Gastroesophageal sphincter (tissue), 4 donors: ENCODE results near the gene RNF152. TPM values are rescaled to one million over a fixed set of nuclear protein-coding genes. Genes with fewer than 3 reads are reported as not detected.

Source experiments
- ATAC-seq: fragments of 150-250 bp; one replicate; pipeline ENCODE4 v1.9.1; 2016; ENCODE audit warnings: mild to moderate bottlenecking, moderate library complexity
- H3K27ac ChIP-seq, 4 donors: fragments of 200-600 bp; sonication (generic) in 3 of 4; 1 replicate in 3 of 4; 2 replicates in 1 of 4; pipeline ENCODE4 v1.5.1; 2016 to 2019
- H3K27me3 ChIP-seq: fragments of 200-600 bp; sonication (generic); one replicate; pipeline ENCODE4 v1.5.1; 2019
- H3K36me3 ChIP-seq, 2 donors: fragments of 200-600 bp; sonication (generic); one replicate each; pipeline ENCODE4 v1.5.1; 2019; ENCODE audit warnings: control low read depth in 1 of 2
- H3K4me1 ChIP-seq, 3 donors: fragments of 200-600 bp; sonication (generic); 1 replicate in 2 of 3; 2 replicates in 1 of 3; pipeline ENCODE4 v1.5.1; 2016 to 2019; ENCODE audit warnings: control low read depth in 2 of 3
- H3K4me3 ChIP-seq, 2 donors: fragments of 200-600 bp; sonication (generic); one replicate each; pipeline ENCODE4 v1.5.1; 2019; ENCODE audit warnings: mild to moderate bottlenecking in 1 of 2, moderate library complexity in 1 of 2
- H3K9me3 ChIP-seq, 3 donors: fragments of 200-600 bp; sonication (generic); one replicate each; pipeline ENCODE4 v1.5.1; 2017 to 2019; ENCODE audit warnings: control low read depth in 2 of 3
- CTCF ChIP-seq, 4 experiments: fragments of 200-600 bp in 2 of 4; fragments of 450-650 bp in 2 of 4; sonication (generic) in 1 of 4; IDR thresholded peaks; one replicate each; pipeline ENCODE4 v1.5.1; 2017 to 2019; ENCODE audit warnings: antibody characterized with exemption in 4 of 4, mild to moderate bottlenecking in 2 of 4, moderate library complexity in 2 of 4
- EP300 ChIP-seq: sonication (generic); formaldehyde crosslinking; IDR thresholded peaks from one replicate; pipeline ENCODE4 v1.6.1; 2017; ENCODE audit warnings: antibody characterized with exemption, mild to moderate bottlenecking
- POLR2A ChIP-seq, 2 donors: fragments of 450-650 bp; IDR thresholded peaks; one replicate each; pipeline ENCODE4 v1.6.1; 2017; ENCODE audit warnings: antibody characterized with exemption in 2 of 2, mild to moderate bottlenecking in 2 of 2, moderate library complexity in 1 of 2
- POLR2AphosphoS5 ChIP-seq: sonication (generic); formaldehyde crosslinking; IDR thresholded peaks from one replicate; pipeline ENCODE4 v1.6.1; 2017; ENCODE audit warnings: antibody characterized with exemption
- WGBS, 2 donors: methylation state at CpG; one replicate each; pipeline ENCODE4 v1.1.5; 2018; ENCODE audit warnings: low coverage in 1 of 2; 5-methylcytosine and 5-hydroxymethylcytosine counted together
- total RNA-seq, 4 donors: library from RNA; depleted of rRNA; stranded (reverse); fragments of >200 nt; gene quantifications; one replicate each; pipeline ENCODE4 v1.1.0, GENCODE V29; 2016

The RNF152 gene
- total RNA-seq, 4 donors from 2014 or later = 9.0 to 11.2 (median 10.1) TPM

DNA sequence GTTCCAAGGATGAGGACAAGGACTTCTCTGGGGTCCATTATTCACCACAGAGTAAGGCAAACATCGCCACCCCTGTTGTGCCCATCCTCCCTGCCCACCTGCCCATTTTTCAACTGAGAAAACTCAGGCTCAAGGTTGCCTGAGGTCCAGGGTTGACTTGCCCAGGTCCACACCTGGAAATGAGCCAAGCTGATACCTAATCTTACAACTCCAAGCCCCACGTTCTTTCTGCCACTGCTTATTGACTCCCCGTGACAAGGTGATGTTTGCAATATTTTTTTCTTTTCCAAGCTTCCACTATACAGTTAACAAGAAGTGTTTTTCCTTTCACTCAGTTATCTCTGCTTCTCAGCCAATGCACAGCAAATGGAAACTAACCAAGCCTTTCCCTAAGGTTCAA, 39.0 kb downstream of the RNF152 start:
- Histone ChIP-seq H3K27ac (no peak overlapping the region), H3K4me3 (no peak overlapping the region), H3K36me3 (no peaks in the 10 kb centered on the region), H3K9me3 (no peaks in the 10 kb centered on the region), H3K27me3 (no peaks in the 10 kb centered on the region), H3K4me1 (peaks cover 0 to 14% (median 3%) of the 10 kb centered on the region in 3 donors)
- no peak for TF ChIP-seq POLR2AphosphoS5
- TF ChIP-seq POLR2A (IDR thresholded peaks at IDR 0.05) = no peak
- no peak for TF ChIP-seq CTCF (IDR thresholded peaks at IDR 0.05)
- no peak for TF ChIP-seq EP300
- no peak for ATAC-seq
- WGBS, 2 donors = 80 to 92% methylated on average over 2 to 3 of the region's 3 CpGs

- Histone ChIP-seq H3K27me3 (no peaks in the 10 kb centered on the region), H3K36me3 (no peaks in the 10 kb centered on the region), H3K4me1 (peaks cover 0 to 14% (median 3%) of the 10 kb centered on the region in 3 donors), H3K4me3 (no peak overlapping the region), H3K27ac (no peak overlapping the region), H3K9me3 (no peaks in the 10 kb centered on the region)
- no peak for ATAC-seq
- WGBS, 2 donors = 57 to 64% methylated on average over 1 of the region's 1 CpG
- no peak for TF ChIP-seq EP300
- TF ChIP-seq CTCF (IDR thresholded peaks at IDR 0.05) = no peak
- no peak for TF ChIP-seq POLR2A (IDR thresholded peaks at IDR 0.05)
- no peak for TF ChIP-seq POLR2AphosphoS5
Measured at GRCh38 chr18:61852496-61852895, 40.3 kb downstream of the RNF152 start.

DNA sequence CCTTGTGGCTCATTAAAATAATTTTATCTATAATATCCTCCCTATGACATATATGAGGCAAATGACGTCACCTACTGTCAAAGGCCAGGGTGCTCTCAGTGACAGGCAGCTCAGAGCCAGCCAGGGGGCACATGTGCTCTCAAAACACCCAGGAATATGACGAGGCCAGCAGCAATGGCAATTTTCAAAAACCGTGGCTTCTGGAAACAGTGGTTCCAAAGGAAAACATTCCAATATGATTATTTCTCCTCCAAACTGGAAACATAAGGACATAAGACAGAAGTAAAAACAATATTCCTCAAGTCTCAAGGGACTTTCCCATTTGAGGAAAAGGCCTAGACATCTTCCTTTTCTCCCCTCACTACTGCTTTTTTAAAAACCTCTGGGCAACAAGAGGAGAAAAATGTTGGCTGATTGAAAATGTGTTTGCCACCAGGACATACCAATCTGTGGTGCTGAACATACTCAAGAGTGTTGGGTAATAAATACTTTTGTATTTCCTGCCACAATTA, 40.8 kb downstream of the RNF152 start:
- 81 to 89% methylated on average over 2 to 3 of the region's 3 CpGs for WGBS, 2 donors
- Histone ChIP-seq H3K9me3 (no peaks in the 10 kb centered on the region), H3K27ac (no peak overlapping the region), H3K4me1 (peaks cover 0 to 14% (median 3%) of the 10 kb centered on the region in 3 donors), H3K4me3 (no peak overlapping the region), H3K27me3 (no peaks in the 10 kb centered on the region), H3K36me3 (no peaks in the 10 kb centered on the region)
- no peak for ATAC-seq
- TF ChIP-seq POLR2AphosphoS5 (no peak), POLR2A (IDR thresholded peaks at IDR 0.05) (no peak), CTCF (IDR thresholded peaks at IDR 0.05) (no peak), EP300 (no peak)

DNA sequence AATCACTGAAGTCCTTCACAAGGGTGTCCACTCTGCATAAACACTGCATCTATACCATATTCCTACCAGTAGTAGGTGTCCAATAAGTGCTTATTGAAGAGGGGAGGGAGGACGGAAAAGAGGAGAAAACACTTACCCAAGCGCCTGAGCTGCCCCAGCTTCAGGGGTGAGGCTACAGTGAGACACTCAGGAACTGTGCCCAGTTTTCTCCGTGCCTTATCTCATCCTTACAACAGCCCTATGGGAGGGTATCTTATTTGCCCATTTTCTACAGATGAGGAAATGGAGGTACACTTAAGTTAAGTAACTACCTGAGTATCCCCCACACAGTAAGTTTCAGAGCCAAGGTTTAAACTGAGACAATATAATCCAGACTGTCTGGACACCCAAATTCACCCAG, 41.5 kb downstream of the RNF152 start:
- Histone ChIP-seq H3K4me3 (no peak overlapping the region), H3K27ac (no peak overlapping the region), H3K4me1 (peaks cover 0 to 14% (median 3%) of the 10 kb centered on the region in 3 donors), H3K36me3 (no peaks in the 10 kb centered on the region), H3K9me3 (no peaks in the 10 kb centered on the region), H3K27me3 (no peaks in the 10 kb centered on the region)
- TF ChIP-seq POLR2A (IDR thresholded peaks at IDR 0.05) = no peak
- TF ChIP-seq EP300 = no peak
- no peak for TF ChIP-seq CTCF (IDR thresholded peaks at IDR 0.05)
- TF ChIP-seq POLR2AphosphoS5 = no peak
- WGBS, 2 donors = 75 to 90% methylated on average over 1 to 3 of the region's 3 CpGs
- ATAC-seq = no peak

DNA sequence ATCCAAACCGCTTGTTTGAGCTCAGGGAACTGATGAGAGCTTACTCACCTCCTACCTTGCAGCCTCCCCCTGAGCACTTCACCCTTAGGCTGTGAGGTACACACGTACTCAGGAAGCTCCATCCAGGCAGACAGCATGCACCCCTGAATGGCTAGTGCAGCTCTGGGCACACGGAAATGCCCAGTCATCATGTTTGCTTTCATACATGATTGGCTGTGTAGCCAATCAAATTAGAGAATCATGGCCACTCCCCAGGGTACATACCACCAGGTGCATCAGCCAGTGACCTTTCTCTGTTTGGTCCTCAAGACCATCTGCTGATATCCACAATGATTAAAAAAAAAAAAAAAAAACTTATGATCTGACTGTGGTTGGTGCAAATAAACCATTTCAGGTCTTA, 42.1 kb downstream of the RNF152 start:
- H3K36me3 ChIP-seq = no peaks in the 10 kb centered on the region
- no peak for ATAC-seq
- H3K4me3 ChIP-seq = no peak overlapping the region
- no peak overlapping the region for H3K27ac ChIP-seq
- no peaks in the 10 kb centered on the region for H3K27me3 ChIP-seq
- H3K4me1 ChIP-seq = peaks cover 0 to 14% (median 3%) of the 10 kb centered on the region in 3 donors
- no peak for TF ChIP-seq CTCF (IDR thresholded peaks at IDR 0.05)
- no peak for TF ChIP-seq POLR2A (IDR thresholded peaks at IDR 0.05)
- TF ChIP-seq POLR2AphosphoS5 = no peak
- no peak for TF ChIP-seq EP300
- 86 to 88% methylated on average over 3 of the region's 3 CpGs for WGBS, 2 donors
- H3K9me3 ChIP-seq = no peaks in the 10 kb centered on the region
